SK-N-SH treated with all-trans-retinoic acid at 6 μM for 48 hours (cell line): ENCODE results near the gene ZNF285.

Experiments used
- ESRRG ChIP-seq: fragments of 250-450 bp; sonication (Bioruptor Pico); IDR thresholded peaks from 2 replicates; pipeline ENCODE4 v1.6.1; 2021; ENCODE audit warnings: mild to moderate bottlenecking
- PPARA ChIP-seq: fragments of 250-450 bp; sonication (Bioruptor Pico); IDR thresholded peaks from 2 replicates; pipeline ENCODE4 v1.5.0; 2020; ENCODE audit warnings: mild to moderate bottlenecking, borderline replicate concordance
- RARB ChIP-seq: fragments of 250-450 bp; sonication (Bioruptor Pico); IDR thresholded peaks from 2 replicates; pipeline ENCODE4 v1.8.0; 2021; ENCODE audit warnings: mild to moderate bottlenecking, moderate library complexity
- TCF4 ChIP-seq: fragments of 250-450 bp; sonication (Bioruptor Pico); IDR thresholded peaks from 2 replicates; pipeline ENCODE4 v1.8.0; 2021; ENCODE audit warnings: mild to moderate bottlenecking, moderate library complexity, borderline replicate concordance
- ZNF70 ChIP-seq: fragments of 450-650 bp; formaldehyde crosslinking; IDR thresholded peaks from 2 replicates; pipeline ENCODE4 v1.5.0; 2020; ENCODE audit warnings: mild to moderate bottlenecking, moderate library complexity
- TF ChIP-seq, protein P1 (sequence below): fragments of 250-450 bp; sonication (Bioruptor Pico); IDR thresholded peaks from 2 replicates; pipeline ENCODE4 v1.8.0; 2020; ENCODE audit warnings: mild to moderate bottlenecking, moderate library complexity, borderline replicate concordance
- TF ChIP-seq, protein P2 (sequence below): fragments of 250-450 bp; sonication (Bioruptor Pico); IDR thresholded peaks from 2 replicates; pipeline ENCODE4 v1.5.1; 2021; ENCODE audit warnings: mild to moderate bottlenecking, moderate library complexity
- TF ChIP-seq, protein P3 (sequence below): fragments of 250-450 bp; sonication (Bioruptor Pico); IDR thresholded peaks from 2 replicates; pipeline ENCODE4 v1.8.0; 2021; ENCODE audit warnings: low read depth, mild to moderate bottlenecking, moderate library complexity, borderline replicate concordance

DNA sequence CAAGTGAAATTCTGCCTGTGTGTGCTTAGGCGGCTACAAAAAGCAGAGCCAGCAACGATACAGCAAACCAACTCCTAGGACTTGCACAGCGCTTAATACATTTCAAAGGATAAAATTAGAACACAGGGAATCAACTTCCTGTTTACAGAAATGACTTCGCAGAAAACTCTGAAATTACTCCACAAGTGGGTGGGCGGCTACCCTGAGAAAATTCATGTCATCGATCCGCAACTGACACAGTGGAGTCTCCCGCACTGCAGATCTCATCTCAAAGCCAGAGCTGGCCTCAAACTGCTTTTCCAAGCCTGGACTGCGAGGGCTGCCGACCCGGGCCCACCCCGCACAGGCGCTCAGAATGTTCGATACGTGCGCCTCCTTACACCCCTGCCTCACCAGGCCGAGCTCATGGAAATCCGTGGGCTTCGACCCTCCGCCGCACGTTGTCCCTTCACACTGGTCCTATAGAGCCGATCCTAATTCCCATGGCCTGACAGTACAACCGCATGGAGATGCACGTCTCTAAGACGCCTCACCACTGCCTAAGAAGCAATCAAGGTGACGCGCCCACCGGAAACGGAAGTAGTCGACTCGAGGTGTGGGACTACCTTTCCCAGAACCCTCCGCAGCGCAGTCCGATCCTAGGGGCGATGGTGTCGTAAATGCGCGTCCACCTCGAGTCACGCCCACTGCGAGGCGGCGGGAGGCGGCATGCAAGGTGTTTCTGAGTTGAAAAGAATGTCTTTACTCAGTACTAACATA is 46.7 kb upstream of the ZNF285 start, which contains the start of gene ZNF229:
- no peak for TF ChIP-seq TCF4 (CRISPR knock-in tag)
- no peak for TF ChIP-seq ESRRG (CRISPR knock-in tag)
- TF ChIP-seq, protein P1, sequence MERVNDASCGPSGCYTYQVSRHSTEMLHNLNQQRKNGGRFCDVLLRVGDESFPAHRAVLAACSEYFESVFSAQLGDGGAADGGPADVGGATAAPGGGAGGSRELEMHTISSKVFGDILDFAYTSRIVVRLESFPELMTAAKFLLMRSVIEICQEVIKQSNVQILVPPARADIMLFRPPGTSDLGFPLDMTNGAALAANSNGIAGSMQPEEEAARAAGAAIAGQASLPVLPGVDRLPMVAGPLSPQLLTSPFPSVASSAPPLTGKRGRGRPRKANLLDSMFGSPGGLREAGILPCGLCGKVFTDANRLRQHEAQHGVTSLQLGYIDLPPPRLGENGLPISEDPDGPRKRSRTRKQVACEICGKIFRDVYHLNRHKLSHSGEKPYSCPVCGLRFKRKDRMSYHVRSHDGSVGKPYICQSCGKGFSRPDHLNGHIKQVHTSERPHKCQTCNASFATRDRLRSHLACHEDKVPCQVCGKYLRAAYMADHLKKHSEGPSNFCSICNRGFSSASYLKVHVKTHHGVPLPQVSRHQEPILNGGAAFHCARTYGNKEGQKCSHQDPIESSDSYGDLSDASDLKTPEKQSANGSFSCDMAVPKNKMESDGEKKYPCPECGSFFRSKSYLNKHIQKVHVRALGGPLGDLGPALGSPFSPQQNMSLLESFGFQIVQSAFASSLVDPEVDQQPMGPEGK (CRISPR knock-in tag): no peak
- TF ChIP-seq PPARA: no peak
- TF ChIP-seq, protein P2, sequence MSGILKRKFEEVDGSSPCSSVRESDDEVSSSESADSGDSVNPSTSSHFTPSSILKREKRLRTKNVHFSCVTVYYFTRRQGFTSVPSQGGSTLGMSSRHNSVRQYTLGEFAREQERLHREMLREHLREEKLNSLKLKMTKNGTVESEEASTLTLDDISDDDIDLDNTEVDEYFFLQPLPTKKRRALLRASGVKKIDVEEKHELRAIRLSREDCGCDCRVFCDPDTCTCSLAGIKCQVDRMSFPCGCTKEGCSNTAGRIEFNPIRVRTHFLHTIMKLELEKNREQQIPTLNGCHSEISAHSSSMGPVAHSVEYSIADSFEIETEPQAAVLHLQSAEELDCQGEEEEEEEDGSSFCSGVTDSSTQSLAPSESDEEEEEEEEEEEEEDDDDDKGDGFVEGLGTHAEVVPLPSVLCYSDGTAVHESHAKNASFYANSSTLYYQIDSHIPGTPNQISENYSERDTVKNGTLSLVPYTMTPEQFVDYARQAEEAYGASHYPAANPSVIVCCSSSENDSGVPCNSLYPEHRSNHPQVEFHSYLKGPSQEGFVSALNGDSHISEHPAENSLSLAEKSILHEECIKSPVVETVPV (CRISPR knock-in tag): no peak
- no peak for TF ChIP-seq RARB (CRISPR knock-in tag)
- TF ChIP-seq, protein P3, sequence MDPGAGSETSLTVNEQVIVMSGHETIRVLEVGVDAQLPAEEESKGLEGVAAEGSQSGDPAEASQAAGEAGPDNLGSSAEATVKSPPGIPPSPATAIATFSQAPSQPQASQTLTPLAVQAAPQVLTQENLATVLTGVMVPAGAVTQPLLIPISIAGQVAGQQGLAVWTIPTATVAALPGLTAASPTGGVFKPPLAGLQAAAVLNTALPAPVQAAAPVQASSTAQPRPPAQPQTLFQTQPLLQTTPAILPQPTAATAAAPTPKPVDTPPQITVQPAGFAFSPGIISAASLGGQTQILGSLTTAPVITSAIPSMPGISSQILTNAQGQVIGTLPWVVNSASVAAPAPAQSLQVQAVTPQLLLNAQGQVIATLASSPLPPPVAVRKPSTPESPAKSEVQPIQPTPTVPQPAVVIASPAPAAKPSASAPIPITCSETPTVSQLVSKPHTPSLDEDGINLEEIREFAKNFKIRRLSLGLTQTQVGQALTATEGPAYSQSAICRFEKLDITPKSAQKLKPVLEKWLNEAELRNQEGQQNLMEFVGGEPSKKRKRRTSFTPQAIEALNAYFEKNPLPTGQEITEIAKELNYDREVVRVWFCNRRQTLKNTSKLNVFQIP (CRISPR knock-in tag): no peak
- TF ChIP-seq ZNF70: no peak
